GM18505 (cell line): ENCODE measurements around the gene CDC42EP4.
"Not testable (repeated sequence)": the region's sequence is repeated elsewhere in the genome, so short reads cannot be mapped to it uniquely, and the experiment has no call there.

Experiments
- ATAC-seq: cut with Tn5 transposase; IDR thresholded peaks from one replicate; pipeline ENCODE4 v1.9.1; 2021; ENCODE audit not compliant: unreplicated experiment
- POLR2A ChIP-seq: IDR thresholded peaks from 4 replicates; pipeline ENCODE4 v1.6.1; 2011; ENCODE audit warnings: borderline replicate concordance; ENCODE audit not compliant: insufficient read depth, insufficient read length; ENCODE audit errors: extremely low read depth

The CDC42EP4 gene

GRCh38 chr17:73320601-73321264 lies 8.9 kb upstream of the CDC42EP4 start:
- TF ChIP-seq POLR2A: no peak
- no peak for ATAC-seq

GRCh38 chr17:73319766-73320165 lies 8.0 kb upstream of the CDC42EP4 start:
- ATAC-seq: no peak
- no peak for TF ChIP-seq POLR2A

GRCh38 chr17:73318836-73319235 lies 7.0 kb upstream of the CDC42EP4 start:
- no peak for ATAC-seq
- no peak for TF ChIP-seq POLR2A

GRCh38 chr17:73318427-73318813 lies 6.6 kb upstream of the CDC42EP4 start:
- no peak for TF ChIP-seq POLR2A
- ATAC-seq: no peak

- ATAC-seq: no peak
Observed at GRCh38 chr17:73317513-73318426, 6.0 kb upstream of the CDC42EP4 start.

GRCh38 chr17:73316919-73317505 lies 5.2 kb upstream of the CDC42EP4 start:
- TF ChIP-seq POLR2A: no peak

More at GRCh38 chr17:73317513-73318426, 6.0 kb upstream of the CDC42EP4 start:
- no peak for TF ChIP-seq POLR2A

GRCh38 chr17:73315471-73315870 lies 3.7 kb upstream of the CDC42EP4 start:
- ATAC-seq: no peak
- no peak for TF ChIP-seq POLR2A

More at GRCh38 chr17:73316919-73317505, 5.2 kb upstream of the CDC42EP4 start:
- ATAC-seq: peak; percentile 49

- no peak for ATAC-seq
- no peak for TF ChIP-seq POLR2A
Observed at GRCh38 chr17:73313526-73314127, 1.8 kb upstream of the CDC42EP4 start.

GRCh38 chr17:73312887-73313286 lies 1.1 kb upstream of the CDC42EP4 start:
- not testable (repeated sequence) for ATAC-seq

- ATAC-seq: peak; percentile 9
- TF ChIP-seq POLR2A: no peak
Observed at GRCh38 chr17:73311428-73311780, 397 bp downstream of the CDC42EP4 start.

- ATAC-seq: no peak
- no peak for TF ChIP-seq POLR2A
Observed at GRCh38 chr17:73309727-73310596, 1.8 kb downstream of the CDC42EP4 start.

- ATAC-seq: not testable (repeated sequence)
Observed at GRCh38 chr17:73308959-73309358, 2.8 kb downstream of the CDC42EP4 start.
